HCEC 1CT (cell line): ENCODE measurements around the gene NANOS3.

ENCODE experiments used
- DNase-seq: peaks from one replicate; pipeline ENCODE4 v3.0.0-alpha.2; 2017

NANOS3 gene

GRCh38 chr19:13864667-13865570 is 12.0 kb upstream of the NANOS3 start:
- no peak for DNase-seq

- DNase-seq: no peak
These were observed 11.1 kb upstream of the NANOS3 start for GRCh38 chr19:13865571-13866462.

DNA sequence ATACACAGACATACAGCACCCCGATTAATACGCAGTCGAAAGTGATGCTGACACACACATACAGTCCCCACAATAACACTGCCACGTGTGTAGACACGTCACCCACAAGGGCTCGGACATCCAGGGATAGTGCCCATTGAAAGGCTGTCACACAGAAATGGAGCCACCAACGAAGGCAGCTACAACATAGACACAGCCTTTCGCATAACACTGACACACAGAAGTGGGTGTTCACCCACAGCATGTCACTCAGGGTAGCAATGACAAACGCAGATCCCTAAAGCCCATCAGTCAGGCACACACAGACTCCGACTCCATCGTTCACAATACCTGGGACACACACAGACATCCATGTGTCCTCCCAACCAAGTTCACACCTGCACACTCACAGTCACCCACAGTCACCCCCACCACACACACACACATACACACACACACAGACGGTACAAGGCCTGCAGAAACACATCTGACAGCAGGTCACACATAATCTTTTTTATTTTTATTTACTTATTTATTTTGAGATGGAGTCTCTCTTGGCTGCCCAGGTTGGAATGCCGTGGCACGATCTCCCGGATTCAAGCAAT is 10.4 kb upstream of the NANOS3 start:
- DNase-seq: no peak

DNA sequence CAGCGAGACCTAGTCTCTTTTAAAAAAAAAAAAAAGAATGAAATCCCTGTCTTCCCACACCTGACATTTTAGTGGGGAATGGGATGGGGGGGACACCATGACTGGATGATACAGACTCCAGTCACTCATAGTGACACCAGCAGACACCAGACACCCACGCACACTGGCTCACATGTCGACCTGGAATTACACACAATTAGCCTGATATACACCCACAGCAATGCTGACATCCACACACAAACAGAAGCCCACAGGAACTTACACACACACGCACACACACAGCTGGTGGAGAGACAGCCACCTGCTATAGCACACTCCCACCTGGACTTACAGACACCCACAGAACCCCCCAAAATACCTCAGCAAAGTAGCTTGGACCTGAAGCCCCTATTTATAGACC is 8.3 kb upstream of the NANOS3 start:
- no peak for DNase-seq

DNA sequence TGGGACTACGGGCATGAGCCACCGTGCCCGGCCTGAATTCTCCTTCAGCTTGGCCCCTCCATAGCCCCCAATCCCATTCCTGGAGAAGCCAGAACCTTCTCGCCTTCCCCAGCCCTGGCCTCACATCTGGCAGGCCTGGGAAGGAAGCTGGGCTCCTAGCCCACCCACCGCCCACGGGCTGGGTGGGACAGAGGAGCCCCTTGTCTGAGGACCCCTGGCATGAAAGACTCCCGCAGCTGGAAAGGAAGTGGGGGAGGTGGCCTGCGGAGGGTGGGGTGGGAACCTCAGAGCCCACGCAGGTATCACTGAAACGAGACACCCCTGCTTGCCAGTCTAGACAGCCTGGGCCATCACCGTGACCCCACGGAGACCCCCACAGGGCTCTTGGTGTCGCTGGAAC is 7.7 kb upstream of the NANOS3 start:
- DNase-seq: no peak

GRCh38 chr19:13870873-13871272 is 6.1 kb upstream of the NANOS3 start:
- DNase-seq: no peak

DNA sequence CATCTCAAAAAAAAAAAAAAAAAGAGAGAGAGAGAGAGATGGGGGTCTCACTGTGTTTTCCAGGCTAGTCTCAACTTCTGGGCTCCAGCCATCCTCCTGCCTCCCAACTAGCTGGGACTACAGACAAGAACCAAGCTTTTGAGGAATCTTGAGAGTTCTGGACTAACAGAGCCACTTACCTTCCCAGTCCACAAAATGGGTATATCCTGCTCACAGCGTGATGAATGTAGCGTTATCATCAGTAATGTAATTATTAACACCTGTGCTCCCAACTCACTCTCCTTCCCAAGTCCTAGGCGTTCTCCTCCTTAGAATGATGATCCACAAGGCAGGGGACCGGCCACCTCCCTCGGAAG is 4.6 kb upstream of the NANOS3 start:
- no peak for DNase-seq

DNA sequence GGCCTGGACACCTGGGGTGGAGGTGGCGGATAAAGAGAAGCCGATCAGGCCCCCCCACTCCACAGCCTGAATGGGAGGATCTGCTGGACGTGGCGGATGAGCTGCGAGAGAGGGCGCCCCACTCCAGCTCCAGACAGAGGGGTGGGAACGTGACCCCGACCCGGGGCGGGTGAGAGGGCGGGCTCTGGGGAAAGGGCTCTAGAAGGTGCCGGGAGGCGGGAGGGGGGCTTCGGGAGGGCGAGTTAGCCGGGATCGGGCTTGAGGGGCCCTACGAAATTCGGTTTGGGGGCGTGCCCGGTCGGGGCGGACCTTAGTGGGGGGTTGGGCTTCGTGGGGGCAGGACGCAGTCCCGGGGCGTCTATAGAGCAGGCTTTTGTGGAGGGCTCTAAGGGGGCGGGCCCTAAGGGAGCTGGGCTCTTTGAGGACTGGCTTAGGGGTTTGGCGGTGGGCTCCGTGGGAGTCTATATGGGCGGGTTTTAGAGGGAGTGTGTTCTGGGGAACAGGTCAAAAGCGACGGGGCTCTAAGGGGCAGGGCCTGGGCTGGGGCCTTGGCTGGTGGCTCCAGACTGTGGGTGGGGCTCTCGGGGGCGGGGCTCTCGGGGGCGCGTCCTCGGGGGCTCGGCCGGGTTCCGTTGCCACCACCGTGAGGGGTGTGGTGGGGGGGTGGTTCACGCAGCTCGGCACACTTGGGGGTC is 4.1 kb upstream of the NANOS3 start:
- DNase-seq: no peak

DNA sequence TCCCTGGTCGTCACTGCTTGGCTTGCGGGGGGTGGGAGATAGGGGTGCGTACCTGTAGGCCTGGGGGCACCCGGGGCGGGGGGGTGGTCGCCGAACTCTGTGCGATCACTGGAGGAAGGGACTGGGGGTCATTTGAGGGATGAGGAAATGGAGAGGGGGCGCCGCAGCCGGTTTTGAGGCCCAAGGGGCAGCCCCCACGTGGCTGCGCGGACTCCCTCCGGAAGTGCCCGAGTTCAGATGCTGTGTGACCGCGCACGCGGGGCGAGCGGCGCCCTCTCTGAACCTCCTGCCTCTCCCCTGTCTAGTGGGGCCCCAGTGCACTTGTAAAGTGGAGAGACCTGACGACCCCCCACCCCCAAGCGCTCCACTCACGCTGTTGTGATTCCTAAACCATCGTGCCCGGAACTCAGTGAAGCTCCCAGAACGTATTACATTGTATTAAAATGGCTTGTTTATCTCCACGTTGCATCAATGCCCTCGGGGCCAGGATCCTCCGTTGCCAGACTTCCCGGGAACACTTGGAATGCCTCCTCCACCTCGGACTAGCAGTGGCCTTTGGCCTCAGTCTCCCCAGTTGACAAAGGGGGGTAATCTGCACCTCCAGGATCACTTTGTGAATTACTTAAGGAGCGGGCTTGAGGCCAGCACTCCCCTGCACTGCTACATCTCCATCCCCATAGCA is 3.0 kb upstream of the NANOS3 start:
- DNase-seq: no peak

GRCh38 chr19:13875824-13876223 is 1.1 kb upstream of the NANOS3 start:
- no peak for DNase-seq

DNA sequence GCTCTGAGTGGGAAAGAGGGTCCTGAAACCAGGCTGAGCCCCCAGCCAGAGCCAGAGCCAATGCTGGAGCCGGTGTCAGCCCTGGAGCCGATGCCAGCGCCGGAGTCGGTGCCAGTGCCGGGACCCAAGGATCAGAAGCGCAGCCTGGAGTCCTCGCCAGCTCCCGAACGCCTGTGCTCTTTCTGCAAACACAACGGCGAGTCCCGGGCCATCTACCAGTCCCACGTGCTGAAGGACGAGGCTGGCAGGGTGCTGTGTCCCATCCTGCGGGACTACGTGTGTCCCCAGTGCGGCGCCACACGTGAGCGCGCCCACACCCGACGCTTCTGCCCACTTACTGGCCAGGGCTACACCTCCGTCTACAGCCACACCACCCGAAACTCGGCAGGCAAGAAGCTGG is 369 bp downstream of the NANOS3 start:
- DNase-seq: no peak

GRCh38 chr19:13880059-13881043 is 3.4 kb downstream of the NANOS3 start:
- peak; percentile 94 for DNase-seq

GRCh38 chr19:13881251-13881691 is 4.3 kb downstream of the NANOS3 start:
- DNase-seq: no peak

GRCh38 chr19:13881692-13882418 is 4.9 kb downstream of the NANOS3 start:
- DNase-seq: no peak

DNA sequence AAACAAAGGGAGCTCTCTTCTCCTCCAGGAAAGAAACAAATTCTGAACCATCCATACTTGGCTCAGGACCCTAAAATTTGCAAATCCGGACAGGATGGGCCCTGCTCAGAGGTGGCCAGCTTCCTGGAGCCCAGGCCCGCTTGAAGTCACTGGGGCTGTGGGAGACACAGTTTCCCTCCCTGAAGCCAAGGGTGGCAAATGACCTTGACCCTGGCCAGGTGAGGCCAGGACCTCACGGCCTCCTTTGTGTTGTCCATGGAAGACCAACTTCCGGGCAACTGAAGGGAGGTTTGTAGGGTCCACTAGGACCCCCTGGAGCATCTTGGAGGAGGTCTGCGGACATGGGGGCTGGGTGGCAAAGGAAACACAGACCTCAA is 5.5 kb downstream of the NANOS3 start:
- no peak for DNase-seq

DNA sequence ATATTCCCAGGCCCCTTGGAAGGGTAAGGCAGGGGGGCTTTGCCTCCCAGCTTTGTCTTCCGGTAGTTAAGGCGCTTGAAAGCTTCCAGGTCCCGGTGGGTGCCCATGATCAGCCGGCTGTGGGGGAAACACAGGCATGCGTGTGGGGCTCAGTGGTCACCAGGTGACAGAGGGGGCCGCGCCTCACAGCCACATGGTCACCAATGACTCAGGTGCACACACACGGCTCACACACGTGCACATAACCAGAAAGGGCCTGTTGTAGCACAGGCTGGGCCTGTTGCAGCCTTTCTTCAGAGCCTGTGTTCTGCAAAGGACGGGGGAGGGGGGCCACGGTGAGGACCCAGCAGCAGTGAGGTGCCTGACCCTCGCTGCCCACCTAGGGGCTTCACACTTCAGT is 5.9 kb downstream of the NANOS3 start:
- no peak for DNase-seq

GRCh38 chr19:13883516-13884064 is 6.7 kb downstream of the NANOS3 start:
- no peak for DNase-seq

- no peak for DNase-seq
These were observed 8.0 kb downstream of the NANOS3 start for GRCh38 chr19:13884726-13885591.

DNA sequence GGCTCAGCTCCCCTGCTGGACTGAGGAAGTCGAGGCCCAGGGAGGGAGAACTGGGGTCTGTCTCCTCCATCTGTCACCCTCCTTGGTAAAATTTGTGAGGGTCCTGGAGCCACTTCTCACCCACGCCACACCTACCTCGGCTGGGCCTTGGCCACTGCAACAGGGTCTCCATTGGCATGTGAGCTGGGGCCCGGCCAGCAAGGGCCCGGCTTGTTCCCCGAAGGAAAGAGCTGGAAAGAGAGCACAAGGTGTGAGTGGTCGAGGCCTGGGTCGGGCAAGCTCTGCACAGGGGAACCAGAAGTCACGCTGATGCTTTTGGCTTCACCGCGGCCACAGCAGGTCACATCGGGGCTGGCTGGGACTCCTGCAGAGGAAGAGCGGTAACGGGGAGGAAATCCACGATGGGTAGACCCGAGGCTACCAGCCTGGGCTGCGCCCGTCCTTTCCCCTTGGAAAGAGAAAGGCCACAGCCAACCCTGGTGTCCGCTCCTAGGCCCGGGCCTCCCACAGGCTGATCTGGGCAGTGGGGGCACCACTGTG is 9.0 kb downstream of the NANOS3 start:
- DNase-seq: no peak
